Medulla oblongata (tissue), 1 donor: ENCODE data around the gene CFLAR.
"Not testable (repeated sequence)": the region's sequence is repeated elsewhere in the genome, so short reads cannot be mapped to it uniquely, and the experiment has no call there.

Experiments
- DNase-seq: peaks from one replicate; pipeline ENCODE4 v3.0.0-alpha.2; 2015; ENCODE audit errors: extremely low spot score

CFLAR gene

GRCh38 chr2:201118961-201119854 lies 3.2 kb downstream of the CFLAR start:
- peak; percentile 39 for DNase-seq

- DNase-seq = no peak
Observed at GRCh38 chr2:201122276-201122675, 6.3 kb downstream of the CFLAR start.

- no peak for DNase-seq
Observed at GRCh38 chr2:201126308-201127151, 10.6 kb downstream of the CFLAR start.

GRCh38 chr2:201127152-201127511 lies 11.2 kb downstream of the CFLAR start:
- DNase-seq = no peak

- DNase-seq = peak; percentile 79
Observed at GRCh38 chr2:201127570-201127969, 11.6 kb downstream of the CFLAR start.

- no peak for DNase-seq
Observed at GRCh38 chr2:201128033-201128432, 12.1 kb downstream of the CFLAR start.

GRCh38 chr2:201128933-201129505 lies 13.1 kb downstream of the CFLAR start:
- no peak for DNase-seq

- peak; percentile 72 for DNase-seq
Observed at GRCh38 chr2:201130524-201131186, 14.7 kb downstream of the CFLAR start.

- DNase-seq = peak; percentile 68
Observed at GRCh38 chr2:201132518-201132917, 16.6 kb downstream of the CFLAR start.

GRCh38 chr2:201135386-201135785 lies 19.4 kb downstream of the CFLAR start:
- DNase-seq = no peak

- no peak for DNase-seq
Observed at GRCh38 chr2:201136889-201137321, 20.9 kb downstream of the CFLAR start.

- no peak for DNase-seq
Observed at GRCh38 chr2:201137505-201138400, 21.8 kb downstream of the CFLAR start.

GRCh38 chr2:201138401-201138970 lies 22.5 kb downstream of the CFLAR start:
- DNase-seq = no peak

- not testable (repeated sequence) for DNase-seq
Observed at GRCh38 chr2:201138986-201139781, 23.2 kb downstream of the CFLAR start.

- DNase-seq = no peak
Observed at GRCh38 chr2:201139836-201140604, 24.1 kb downstream of the CFLAR start.

- no peak for DNase-seq
Observed at GRCh38 chr2:201144101-201145051, 28.4 kb downstream of the CFLAR start.

- DNase-seq = no peak
Observed at GRCh38 chr2:201148434-201148990, 32.5 kb downstream of the CFLAR start.
